ENCODE measurements around the gene DMGDH.

The DMGDH gene

GRCh38 chr5:79062436-79062835 is 7.0 kb downstream of the DMGDH start:
- no peak for DNase-seq

GRCh38 chr5:79059674-79060073 is 9.8 kb downstream of the DMGDH start:
- DNase-seq: no peak

GRCh38 chr5:79056847-79057246 is 12.6 kb downstream of the DMGDH start:
- DNase-seq: no peak

- no peak for DNase-seq
Observed at GRCh38 chr5:79055017-79055416, 14.5 kb downstream of the DMGDH start.

- DNase-seq: no peak
Observed at GRCh38 chr5:79053321-79053720, 16.2 kb downstream of the DMGDH start.

- DNase-seq: no peak
Observed at GRCh38 chr5:79050498-79050897, 19.0 kb downstream of the DMGDH start.

GRCh38 chr5:79048437-79048836 is 21.0 kb downstream of the DMGDH start:
- no peak for DNase-seq

GRCh38 chr5:79047199-79047598 is 22.3 kb downstream of the DMGDH start:
- no peak for DNase-seq

- no peak for DNase-seq
Observed at GRCh38 chr5:79042188-79042587, 27.3 kb downstream of the DMGDH start.

- DNase-seq: no peak
Observed at GRCh38 chr5:79036769-79037168, 32.7 kb downstream of the DMGDH start.

- DNase-seq: no peak
Observed at GRCh38 chr5:79035237-79035636, 34.2 kb downstream of the DMGDH start.

GRCh38 chr5:79032782-79033181 is 36.7 kb downstream of the DMGDH start:
- no peak for DNase-seq

GRCh38 chr5:79032031-79032695 is 37.3 kb downstream of the DMGDH start:
- DNase-seq: no peak

- no peak for DNase-seq
Observed at GRCh38 chr5:79031485-79031867, 38.0 kb downstream of the DMGDH start.

- no peak for DNase-seq
Observed at GRCh38 chr5:79030663-79031484, 38.6 kb downstream of the DMGDH start.

- peak; percentile 76 for DNase-seq
Observed at GRCh38 chr5:79025054-79025472, 44.4 kb downstream of the DMGDH start.

GRCh38 chr5:79023947-79024346 is 45.5 kb downstream of the DMGDH start:
- no peak for DNase-seq

- DNase-seq: no peak
Observed at GRCh38 chr5:79023348-79023747, 46.1 kb downstream of the DMGDH start.

- DNase-seq: no peak
Observed at GRCh38 chr5:79022771-79023170, 46.7 kb downstream of the DMGDH start.

- no peak for DNase-seq
Observed at GRCh38 chr5:79021753-79022152, 47.7 kb downstream of the DMGDH start.

- peak; percentile 57 for DNase-seq
Observed at GRCh38 chr5:79020861-79021561, 48.5 kb downstream of the DMGDH start.

GRCh38 chr5:79014631-79015030 is 54.8 kb downstream of the DMGDH start:
- DNase-seq: no peak

- DNase-seq: no peak
Observed at GRCh38 chr5:79011869-79012268, 57.6 kb downstream of the DMGDH start.

Measured in stimulated activated CD8-positive, alpha-beta memory T cell treated with anti-CD3 and anti-CD28 coated beads, Interleukin-4, amount 100 ng/mL, for 48 hours (primary cell).